ENCODE results near the gene MID1IP1.

Gene MID1IP1

DNA sequence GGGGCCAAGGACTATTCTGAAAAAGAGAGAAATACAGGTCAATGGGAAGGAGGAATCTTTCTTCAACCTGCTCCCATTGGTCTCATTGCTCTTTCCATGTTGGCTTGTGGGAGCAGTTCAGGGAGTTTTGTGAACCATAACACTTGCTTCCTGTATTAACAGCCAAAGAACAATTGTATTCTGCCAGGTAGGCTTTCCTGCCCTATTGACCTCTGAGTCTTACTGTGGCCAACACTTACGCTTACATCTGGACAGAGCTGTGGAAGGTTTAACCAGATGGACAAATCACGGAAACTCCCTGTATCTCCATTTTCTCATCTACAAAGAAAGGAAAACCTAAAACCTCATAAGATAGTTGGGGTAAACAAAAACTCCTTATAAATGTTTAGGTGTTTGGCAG, 30.7 kb downstream of the MID1IP1 start:
- no peak overlapping the region for H2AFZ ChIP-seq (ENCODE audit: low read depth, low read length)
- H3K4me1 ChIP-seq (ENCODE audit: insufficient read depth, low read length): no peaks in the 10 kb centered on the region
- H3K4me3 ChIP-seq (ENCODE audit: low read length): no peak overlapping the region
- no peaks in the 10 kb centered on the region for H3K9me3 ChIP-seq (ENCODE audit: low read length)
- no peaks in the 10 kb centered on the region for H3K27me3 ChIP-seq (ENCODE audit: insufficient read depth, low read length)
- no peaks in the 10 kb centered on the region for H3K36me3 ChIP-seq (ENCODE audit: insufficient read depth, low read length)

DNA sequence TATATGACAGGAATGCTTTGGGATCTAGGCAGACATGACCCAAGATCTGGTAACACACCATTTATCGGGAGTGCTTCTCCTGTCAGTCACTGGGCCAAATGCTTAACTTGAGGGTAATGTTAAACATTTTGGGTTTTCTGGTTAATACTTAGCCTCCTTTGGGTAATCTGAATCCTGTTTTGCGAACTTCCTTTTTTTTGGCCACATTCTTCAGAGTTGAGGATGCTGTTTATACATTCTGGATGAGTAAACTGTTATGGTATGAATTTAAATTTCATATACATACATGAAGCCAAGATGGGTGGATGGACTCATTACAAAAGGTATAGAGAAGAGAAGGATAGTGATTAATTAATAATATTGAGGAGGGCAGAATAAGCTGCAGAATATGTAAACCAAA, 36.1 kb downstream of the MID1IP1 start:
- no peak overlapping the region for H3K4me3 ChIP-seq (ENCODE audit: low read length)
- no peaks in the 10 kb centered on the region for H3K27me3 ChIP-seq (ENCODE audit: insufficient read depth, low read length)
- no peaks in the 10 kb centered on the region for H3K36me3 ChIP-seq (ENCODE audit: insufficient read depth, low read length)
- no peaks in the 10 kb centered on the region for H3K9me3 ChIP-seq (ENCODE audit: low read length)
- H3K4me1 ChIP-seq (ENCODE audit: insufficient read depth, low read length): peaks cover 2% of the 10 kb centered on the region
- no peak overlapping the region for H2AFZ ChIP-seq (ENCODE audit: low read depth, low read length)

DNA sequence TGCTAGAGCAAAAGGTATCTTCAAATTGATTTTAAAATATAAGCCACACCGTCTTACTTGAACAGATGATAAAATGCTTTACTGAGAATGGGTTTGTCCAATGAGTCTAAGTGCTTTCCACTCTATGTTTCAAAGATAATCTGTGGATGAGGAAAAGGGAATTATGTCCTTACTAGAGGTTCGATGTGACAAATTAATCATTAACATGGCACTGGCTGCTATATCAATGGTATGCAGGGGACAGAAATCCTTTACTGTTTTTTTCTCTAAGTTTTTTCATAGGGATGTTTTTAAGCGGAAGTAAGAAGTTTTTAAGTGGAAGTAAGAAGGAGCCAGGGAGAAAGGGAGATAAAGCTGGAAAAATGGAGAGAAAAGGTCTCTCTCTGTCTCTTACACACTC, 38.0 kb downstream of the MID1IP1 start:
- peaks cover 2% of the 10 kb centered on the region for H3K4me1 ChIP-seq (ENCODE audit: insufficient read depth, low read length)
- no peak overlapping the region for H2AFZ ChIP-seq (ENCODE audit: low read depth, low read length)
- no peak overlapping the region for H3K4me3 ChIP-seq (ENCODE audit: low read length)
- no peaks in the 10 kb centered on the region for H3K9me3 ChIP-seq (ENCODE audit: low read length)
- H3K27me3 ChIP-seq (ENCODE audit: insufficient read depth, low read length): no peaks in the 10 kb centered on the region
- H3K36me3 ChIP-seq (ENCODE audit: insufficient read depth, low read length): no peaks in the 10 kb centered on the region

DNA sequence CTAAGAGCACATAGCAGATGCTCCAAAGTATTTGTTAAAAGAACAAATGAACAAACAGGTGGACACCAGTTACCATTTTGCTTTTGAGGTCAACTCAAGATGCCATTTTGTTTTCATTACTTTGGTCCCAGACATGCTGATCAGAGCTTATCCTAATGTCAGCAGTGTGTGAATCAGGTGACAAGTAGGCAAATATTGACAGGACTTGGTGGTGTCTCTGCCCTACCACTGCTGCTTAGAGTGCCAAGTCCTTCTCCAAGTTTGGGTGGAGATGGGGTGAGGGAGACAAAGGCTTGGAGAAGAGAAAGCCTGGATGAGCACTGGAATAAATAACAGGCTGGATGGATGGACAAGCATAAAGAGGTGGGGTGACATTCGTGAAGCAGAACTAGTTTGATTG, 38.7 kb downstream of the MID1IP1 start:
- Histone ChIP-seq H3K27me3 (ENCODE audit: insufficient read depth, low read length) (no peaks in the 10 kb centered on the region), H3K4me3 (ENCODE audit: low read length) (no peak overlapping the region), H3K9me3 (ENCODE audit: low read length) (no peaks in the 10 kb centered on the region), H3K36me3 (ENCODE audit: insufficient read depth, low read length) (no peaks in the 10 kb centered on the region), H3K4me1 (ENCODE audit: insufficient read depth, low read length) (peaks cover 2% of the 10 kb centered on the region), H2AFZ (ENCODE audit: low read depth, low read length) (no peak overlapping the region)

DNA sequence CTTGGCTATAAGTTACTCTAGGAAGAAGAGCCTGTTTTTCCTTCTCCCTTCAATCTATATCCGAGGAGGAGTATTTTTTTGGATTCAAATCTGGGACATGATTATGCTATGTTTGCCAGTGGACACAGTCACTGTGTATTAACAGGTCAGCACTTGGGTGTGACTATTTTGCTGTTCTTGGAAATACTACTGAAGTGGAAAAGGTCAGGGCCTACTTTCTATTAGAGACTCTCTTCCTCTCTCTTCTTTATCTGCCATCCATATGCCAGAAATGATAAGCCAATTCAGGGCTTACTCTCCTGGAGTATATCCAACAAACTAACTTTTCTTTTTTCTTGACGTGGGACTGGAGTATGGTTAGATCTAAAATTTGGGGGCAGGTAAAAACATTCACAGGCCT, 40.5 kb downstream of the MID1IP1 start:
- Histone ChIP-seq H2AFZ (ENCODE audit: low read depth, low read length) (no peak overlapping the region), H3K4me3 (ENCODE audit: low read length) (no peak overlapping the region), H3K27me3 (ENCODE audit: insufficient read depth, low read length) (no peaks in the 10 kb centered on the region), H3K9me3 (ENCODE audit: low read length) (no peaks in the 10 kb centered on the region), H3K36me3 (ENCODE audit: insufficient read depth, low read length) (no peaks in the 10 kb centered on the region), H3K4me1 (ENCODE audit: insufficient read depth, low read length) (peaks cover 6% of the 10 kb centered on the region)

DNA sequence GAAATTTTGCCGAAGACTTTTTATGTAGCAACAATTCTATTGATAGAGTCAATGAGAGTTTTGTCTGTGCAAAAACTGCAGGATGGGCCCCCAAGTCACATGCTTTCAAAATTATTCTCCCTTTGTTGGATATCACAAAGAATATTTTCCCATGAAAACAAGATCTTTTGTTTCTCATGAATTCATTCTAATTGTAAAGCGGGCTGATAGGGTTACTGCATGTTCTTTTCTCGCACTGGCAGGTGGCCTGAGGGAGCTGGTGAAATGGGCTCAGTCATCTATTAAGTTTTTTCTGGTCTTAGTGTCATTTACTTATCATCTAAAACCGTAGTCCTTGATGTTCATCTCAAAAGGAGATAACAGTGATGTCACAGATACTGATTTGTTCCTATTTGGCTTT, 44.2 kb downstream of the MID1IP1 start:
- Histone ChIP-seq H3K36me3 (ENCODE audit: insufficient read depth, low read length) (no peaks in the 10 kb centered on the region), H2AFZ (ENCODE audit: low read depth, low read length) (no peak overlapping the region), H3K4me1 (ENCODE audit: insufficient read depth, low read length) (peaks cover 6% of the 10 kb centered on the region), H3K9me3 (ENCODE audit: low read length) (no peaks in the 10 kb centered on the region), H3K27me3 (ENCODE audit: insufficient read depth, low read length) (no peaks in the 10 kb centered on the region), H3K4me3 (ENCODE audit: low read length) (no peak overlapping the region)

DNA sequence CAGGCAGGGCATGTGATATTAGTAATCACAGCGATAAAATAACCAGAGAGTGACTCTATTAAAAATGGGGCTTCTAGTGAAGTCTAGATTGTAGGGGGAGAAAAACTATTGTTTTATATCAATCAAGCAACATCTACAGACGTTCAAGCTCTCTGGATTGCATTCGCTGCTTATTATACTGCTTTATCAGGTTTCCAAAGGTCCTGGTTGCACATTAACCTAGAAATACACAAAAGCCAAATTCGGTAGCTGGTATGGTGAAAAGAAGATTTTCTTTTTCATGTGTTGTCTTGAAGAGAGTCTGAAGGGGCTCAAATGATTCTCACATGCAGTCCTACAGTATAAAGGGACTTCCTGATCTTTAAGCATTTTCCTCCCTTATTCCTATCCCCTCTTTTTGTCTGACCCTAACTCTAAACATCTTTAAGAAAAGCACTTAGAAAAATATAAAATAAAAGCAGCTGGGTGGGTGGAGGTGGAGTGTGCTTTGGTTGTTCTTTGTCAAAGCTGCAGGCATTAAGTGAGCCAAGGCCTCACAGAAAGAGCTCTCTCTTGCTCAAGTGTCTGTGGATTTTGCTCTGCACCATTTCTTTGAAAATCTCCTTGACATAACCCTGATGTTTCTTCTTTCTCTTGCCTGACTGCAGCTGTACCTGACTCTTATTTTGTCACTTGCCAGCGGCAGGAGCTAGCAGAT, 46.1 kb downstream of the MID1IP1 start:
- Histone ChIP-seq H2AFZ (ENCODE audit: low read depth, low read length) (no peak overlapping the region), H3K9me3 (ENCODE audit: low read length) (no peaks in the 10 kb centered on the region), H3K4me1 (ENCODE audit: insufficient read depth, low read length) (peaks cover 4% of the 10 kb centered on the region), H3K36me3 (ENCODE audit: insufficient read depth, low read length) (no peaks in the 10 kb centered on the region), H3K4me3 (ENCODE audit: low read length) (no peak overlapping the region), H3K27me3 (ENCODE audit: insufficient read depth, low read length) (no peaks in the 10 kb centered on the region)

DNA sequence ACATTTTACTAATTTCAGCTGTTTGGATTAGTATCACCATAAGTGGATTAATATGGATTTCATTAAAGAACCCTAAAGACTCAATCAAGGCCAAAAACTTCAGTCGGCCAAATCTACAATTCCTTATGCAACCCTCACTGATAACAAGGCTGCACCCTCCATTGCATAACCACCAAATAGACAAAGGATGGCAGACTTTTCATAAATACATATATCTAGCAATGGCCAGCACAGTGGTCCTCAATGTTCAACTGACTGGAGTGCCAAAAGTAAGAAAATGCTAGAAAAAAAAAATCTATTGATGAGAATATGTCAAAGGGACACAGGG, 46.6 kb downstream of the MID1IP1 start:
- Histone ChIP-seq H3K4me1 (ENCODE audit: insufficient read depth, low read length) (peaks cover 4% of the 10 kb centered on the region), H3K36me3 (ENCODE audit: insufficient read depth, low read length) (no peaks in the 10 kb centered on the region), H3K9me3 (ENCODE audit: low read length) (no peaks in the 10 kb centered on the region), H3K4me3 (ENCODE audit: low read length) (no peak overlapping the region), H2AFZ (ENCODE audit: low read depth, low read length) (no peak overlapping the region), H3K27me3 (ENCODE audit: insufficient read depth, low read length) (no peaks in the 10 kb centered on the region)

DNA sequence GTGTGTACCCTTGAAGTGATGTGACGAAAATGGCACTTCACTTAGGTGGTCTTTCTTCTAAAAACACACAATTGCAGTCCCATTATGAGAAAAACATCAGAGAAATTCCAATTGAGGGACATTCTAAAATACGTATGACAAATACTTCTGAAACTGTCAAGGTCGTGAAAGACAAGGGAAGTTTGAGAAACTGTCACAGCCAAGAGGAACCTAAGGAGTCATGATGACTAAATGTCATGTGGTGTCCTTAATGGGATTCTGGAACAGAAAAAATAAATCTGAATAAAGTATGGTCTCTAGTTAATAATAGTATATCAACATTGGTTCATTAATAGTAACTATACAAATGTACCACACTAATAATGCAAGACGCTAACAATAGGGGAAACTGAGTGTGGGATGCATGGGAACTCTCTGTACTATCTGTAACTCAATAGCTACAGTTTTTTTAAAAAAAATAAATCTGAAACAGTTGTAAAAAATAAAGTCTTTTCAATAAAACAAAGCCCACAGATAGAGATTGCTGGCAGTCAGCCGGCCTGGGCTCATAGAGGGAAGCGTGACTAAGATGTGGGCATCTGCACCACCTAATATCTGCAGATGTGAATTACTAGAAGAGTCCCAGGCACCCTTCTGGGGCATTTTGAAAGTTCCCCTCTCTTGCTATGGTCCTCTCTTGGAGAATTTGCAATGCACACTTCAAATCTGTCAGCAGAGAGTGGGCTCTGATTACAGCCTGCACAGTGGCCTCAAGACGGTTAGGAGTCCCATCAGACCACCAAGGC, 47.6 kb downstream of the MID1IP1 start:
- Histone ChIP-seq H3K4me3 (ENCODE audit: low read length) (no peak overlapping the region), H2AFZ (ENCODE audit: low read depth, low read length) (no peak overlapping the region), H3K9me3 (ENCODE audit: low read length) (no peaks in the 10 kb centered on the region), H3K27me3 (ENCODE audit: insufficient read depth, low read length) (no peaks in the 10 kb centered on the region), H3K4me1 (ENCODE audit: insufficient read depth, low read length) (peaks cover 4% of the 10 kb centered on the region), H3K36me3 (ENCODE audit: insufficient read depth, low read length) (no peaks in the 10 kb centered on the region)

DNA sequence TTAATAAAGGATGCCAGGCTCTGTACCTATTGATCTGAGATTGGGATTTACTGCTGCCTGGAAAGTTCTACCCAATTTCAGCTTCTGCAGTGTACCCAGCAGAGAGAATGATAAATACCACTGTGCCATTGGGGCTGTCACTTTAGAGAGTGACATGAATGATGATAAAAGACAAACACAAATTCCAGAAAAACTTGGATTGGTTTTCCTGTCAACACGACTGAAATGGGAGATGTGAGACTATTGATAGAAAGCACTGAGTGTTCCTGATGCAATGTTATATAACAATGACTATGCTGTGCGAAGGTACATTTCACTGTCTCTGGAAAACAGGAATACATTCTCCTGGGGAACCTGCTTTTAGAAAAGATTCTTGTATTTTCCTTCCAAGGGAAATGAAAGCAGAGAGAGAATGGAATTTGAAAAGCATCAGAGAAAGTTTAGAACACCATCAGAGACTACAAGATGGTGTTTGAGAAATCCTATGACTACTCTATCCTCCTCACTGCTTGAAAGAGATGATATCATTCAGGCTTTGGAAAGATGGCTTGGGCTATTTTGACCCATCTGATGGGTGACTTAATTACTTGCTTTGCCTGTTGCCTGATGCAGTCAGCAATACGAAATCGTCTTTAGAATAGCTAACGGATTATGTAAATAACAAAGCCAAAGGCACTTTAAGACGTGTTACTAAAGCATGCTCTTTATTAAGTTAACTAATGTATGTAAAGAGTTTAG, 49.7 kb downstream of the MID1IP1 start:
- H3K4me3 ChIP-seq (ENCODE audit: low read length): no peak overlapping the region
- no peaks in the 10 kb centered on the region for H3K9me3 ChIP-seq (ENCODE audit: low read length)

DNA sequence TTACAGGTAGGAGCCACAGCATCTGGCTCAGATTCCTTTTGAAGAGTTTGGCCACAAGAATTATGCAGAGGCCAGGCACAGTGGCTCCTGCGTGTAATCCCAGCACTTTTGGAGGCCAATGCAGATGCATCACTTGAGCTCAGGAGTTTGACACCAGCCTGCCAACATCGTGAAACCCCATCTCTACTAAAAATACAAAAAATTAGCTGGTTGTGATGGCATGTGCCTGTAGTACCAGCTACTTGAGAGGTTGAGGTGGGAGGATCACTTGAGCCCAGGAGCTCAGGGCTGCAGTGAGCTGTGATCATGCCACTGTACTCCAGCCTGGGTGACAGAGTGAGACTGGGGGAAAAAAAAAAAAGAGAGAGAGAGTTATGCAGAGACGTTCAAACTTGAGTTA, 53.0 kb downstream of the MID1IP1 start:
- no peaks in the 10 kb centered on the region for H3K27me3 ChIP-seq (ENCODE audit: insufficient read depth, low read length)

More for the DNA sequence above, 49.7 kb downstream of the MID1IP1 start:
- Histone ChIP-seq H2AFZ (ENCODE audit: low read depth, low read length) (no peak overlapping the region), H3K36me3 (ENCODE audit: insufficient read depth, low read length) (no peaks in the 10 kb centered on the region), H3K4me1 (ENCODE audit: insufficient read depth, low read length) (no peaks in the 10 kb centered on the region), H3K27me3 (ENCODE audit: insufficient read depth, low read length) (no peaks in the 10 kb centered on the region)

More for the DNA sequence above, 53.0 kb downstream of the MID1IP1 start:
- Histone ChIP-seq H3K36me3 (ENCODE audit: insufficient read depth, low read length) (no peaks in the 10 kb centered on the region), H2AFZ (ENCODE audit: low read depth, low read length) (no peak overlapping the region), H3K9me3 (ENCODE audit: low read length) (no peaks in the 10 kb centered on the region), H3K4me3 (ENCODE audit: low read length) (no peak overlapping the region), H3K4me1 (ENCODE audit: insufficient read depth, low read length) (no peaks in the 10 kb centered on the region)

Measured in neuron (in vitro differentiated cells).